Stimulated activated memory B cell treated with anti-CD40 and anti-IgM and Interleukin-4, amounts not matched to agents 10 μg/mL and 1 μg/mL and 100 μg/mL, for 72 hours (primary cell): ENCODE measurements around the gene OR51A2.
"Not testable (repeated sequence)": the region's sequence is repeated elsewhere in the genome, so short reads cannot be mapped to it uniquely, and the experiment has no call there.

Source experiments
- ATAC-seq: fragments of 150-1000 bp; cut with Tn5 transposase; 2 replicates; pipeline ENCODE4 v1.10.0; 2021
- H3K27ac Mint-ChIP-seq: one replicate; pipeline ENCODE4 v1.8.0; 2022; ENCODE audit warnings: mild to moderate bottlenecking, mixed read lengths
- H3K27me3 Mint-ChIP-seq: one replicate; pipeline ENCODE4 v1.8.0; 2022; ENCODE audit warnings: mixed read lengths
- H3K36me3 Mint-ChIP-seq: one replicate; pipeline ENCODE4 v1.8.0; 2022; ENCODE audit warnings: mixed read lengths
- H3K4me1 Mint-ChIP-seq: one replicate; pipeline ENCODE4 v1.8.0; 2022; ENCODE audit warnings: mixed read lengths
- H3K4me3 Mint-ChIP-seq: one replicate; pipeline ENCODE4 v1.8.0; 2022; ENCODE audit warnings: mild to moderate bottlenecking, moderate library complexity, mixed read lengths
- H3K9me3 Mint-ChIP-seq: one replicate; pipeline ENCODE4 v1.8.0; 2022; ENCODE audit warnings: mixed read lengths

Gene OR51A2, protein sequence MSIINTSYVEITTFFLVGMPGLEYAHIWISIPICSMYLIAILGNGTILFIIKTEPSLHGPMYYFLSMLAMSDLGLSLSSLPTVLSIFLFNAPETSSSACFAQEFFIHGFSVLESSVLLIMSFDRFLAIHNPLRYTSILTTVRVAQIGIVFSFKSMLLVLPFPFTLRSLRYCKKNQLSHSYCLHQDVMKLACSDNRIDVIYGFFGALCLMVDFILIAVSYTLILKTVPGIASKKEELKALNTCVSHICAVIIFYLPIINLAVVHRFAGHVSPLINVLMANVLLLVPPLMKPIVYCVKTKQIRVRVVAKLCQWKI

DNA sequence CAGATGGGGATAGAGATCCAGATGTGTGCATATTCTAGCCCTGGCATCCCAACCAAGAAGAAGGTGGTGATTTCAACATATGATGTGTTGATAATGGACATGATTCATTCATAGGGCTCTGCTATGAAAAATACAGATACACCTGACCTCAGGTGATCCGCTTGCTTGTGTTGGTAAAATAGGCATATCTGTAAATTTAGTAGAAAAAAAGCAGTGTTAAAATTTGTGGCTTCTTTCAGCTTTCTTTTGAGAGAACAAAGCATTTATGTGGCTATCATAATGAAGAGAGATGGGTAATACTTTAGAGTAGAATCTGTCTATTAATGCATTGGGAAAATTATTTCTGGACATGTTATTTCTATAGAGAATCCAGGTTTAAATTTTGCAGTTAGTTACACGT is at the start of gene OR51A2:
OR51A2 (minus strand) TSS at position 101 of the 400 bp plus-strand sequence; CDS start at position 101, 0 bp downstream.
- H3K36me3 Mint-ChIP-seq, H3K4me3 Mint-ChIP-seq, H3K9me3 Mint-ChIP-seq, ATAC-seq, H3K27me3 Mint-ChIP-seq, H3K4me1 Mint-ChIP-seq, H3K27ac Mint-ChIP-seq: not testable (repeated sequence)

DNA sequence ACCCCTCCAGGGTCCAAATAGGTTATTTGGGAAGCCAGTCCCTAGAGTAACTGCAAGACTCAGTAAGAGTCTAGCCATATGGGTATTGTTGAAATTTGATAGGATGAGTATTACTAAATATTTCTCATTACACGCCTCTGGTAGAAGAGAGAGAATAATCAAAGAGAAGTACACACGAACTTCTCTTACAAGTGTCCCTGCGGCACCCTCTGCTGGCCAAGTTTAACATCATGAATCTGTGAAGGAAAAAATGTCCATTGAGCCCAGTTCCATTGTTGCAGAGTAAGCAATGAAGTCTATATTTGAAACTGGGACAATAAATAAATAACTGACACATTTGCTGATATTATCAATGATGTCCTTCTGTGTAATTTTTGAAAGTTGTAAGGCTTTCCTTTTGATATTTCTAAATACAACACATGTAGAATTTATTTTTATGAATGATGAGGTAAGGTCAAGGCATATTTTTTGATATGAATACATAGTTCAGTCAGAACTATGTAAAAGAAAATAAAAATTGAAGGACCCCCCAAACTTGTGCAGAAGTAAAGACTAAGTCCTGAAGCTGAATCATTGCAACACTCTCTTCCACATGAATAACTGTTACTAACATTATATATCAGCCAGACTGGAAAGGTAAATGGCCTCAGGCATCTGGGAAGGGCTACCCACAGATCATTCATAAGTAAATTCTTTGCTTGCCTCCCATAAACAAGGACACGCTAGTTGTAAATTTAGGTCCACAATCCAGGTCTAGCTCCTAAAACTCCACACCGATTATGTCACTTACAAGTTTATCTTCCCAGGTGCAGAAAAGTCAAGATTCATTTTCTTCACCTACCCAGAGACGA is 49.1 kb upstream of the OR51A2 start:
- no peaks in the 10 kb centered on the region for H3K9me3 Mint-ChIP-seq
- no peak overlapping the region for H3K27ac Mint-ChIP-seq
- peaks cover 17% of the 10 kb centered on the region for H3K27me3 Mint-ChIP-seq
- no peak overlapping the region for H3K4me3 Mint-ChIP-seq
- H3K4me1 Mint-ChIP-seq: no peaks in the 10 kb centered on the region
- H3K36me3 Mint-ChIP-seq: no peaks in the 10 kb centered on the region
- ATAC-seq: no peak

DNA sequence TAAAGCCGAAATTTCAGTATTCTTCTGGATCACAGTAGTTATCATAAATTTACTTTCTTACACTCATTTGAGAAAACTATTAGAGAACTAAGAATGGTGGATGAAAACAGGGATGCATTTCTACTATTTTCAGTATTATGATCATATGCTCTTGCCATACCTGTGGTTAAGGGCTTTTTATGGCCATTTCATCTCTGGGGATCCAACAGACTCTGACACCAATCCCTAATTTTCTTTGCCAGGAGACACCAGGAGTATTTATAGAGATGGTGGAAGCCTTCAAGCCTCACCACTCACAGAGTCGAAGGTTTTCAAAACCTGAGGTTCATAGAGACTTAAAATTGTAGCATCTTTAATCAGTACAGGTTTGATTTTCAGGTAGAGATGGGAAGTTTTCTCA is 39.0 kb upstream of the OR51A2 start, which contains the start of gene OR51L1:
OR51L1 (plus strand) TSS at position 301 of the 400 bp plus-strand sequence. CDS start 4,132 bp downstream, outside the sequence.
- no peak within 1 kb of the TSS for H3K4me3 Mint-ChIP-seq
- no peaks in the 10 kb centered on the region for H3K27me3 Mint-ChIP-seq
- no peak within 1 kb of the TSS for H3K27ac Mint-ChIP-seq

DNA sequence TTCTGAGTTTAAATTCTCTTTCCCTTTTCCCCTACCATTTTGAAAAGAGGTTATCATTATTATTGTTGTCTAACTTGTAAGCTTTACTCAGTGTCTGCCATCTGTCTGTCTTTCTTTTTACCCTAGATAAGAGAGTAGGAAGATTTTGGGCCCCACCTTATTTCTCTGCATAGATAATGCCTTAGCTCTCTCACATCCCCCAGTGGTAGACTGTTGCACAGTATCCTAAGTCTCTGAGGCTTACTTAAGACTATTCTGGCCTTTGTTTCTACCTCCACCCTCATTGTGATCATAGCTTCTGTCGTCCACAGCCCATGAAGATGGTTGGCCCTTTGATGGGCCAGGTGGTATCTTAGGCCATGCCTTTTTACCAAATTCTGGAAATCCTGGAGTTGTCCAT is 35.5 kb upstream of the OR51A2 start:
- H3K27ac Mint-ChIP-seq: no peak overlapping the region
- no peaks in the 10 kb centered on the region for H3K4me1 Mint-ChIP-seq
- H3K9me3 Mint-ChIP-seq: no peaks in the 10 kb centered on the region
- no peak for ATAC-seq
- H3K4me3 Mint-ChIP-seq: no peak overlapping the region
- H3K36me3 Mint-ChIP-seq: no peaks in the 10 kb centered on the region
- H3K27me3 Mint-ChIP-seq: no peaks in the 10 kb centered on the region

More for the DNA sequence above, 39.0 kb upstream of the OR51A2 start, which contains the start of gene OR51L1:
- Mint-ChIP-seq H3K4me1 (no peaks in the 10 kb centered on the region), H3K9me3 (no peaks in the 10 kb centered on the region), H3K36me3 (no peaks in the 10 kb centered on the region)
- no peak for ATAC-seq

DNA sequence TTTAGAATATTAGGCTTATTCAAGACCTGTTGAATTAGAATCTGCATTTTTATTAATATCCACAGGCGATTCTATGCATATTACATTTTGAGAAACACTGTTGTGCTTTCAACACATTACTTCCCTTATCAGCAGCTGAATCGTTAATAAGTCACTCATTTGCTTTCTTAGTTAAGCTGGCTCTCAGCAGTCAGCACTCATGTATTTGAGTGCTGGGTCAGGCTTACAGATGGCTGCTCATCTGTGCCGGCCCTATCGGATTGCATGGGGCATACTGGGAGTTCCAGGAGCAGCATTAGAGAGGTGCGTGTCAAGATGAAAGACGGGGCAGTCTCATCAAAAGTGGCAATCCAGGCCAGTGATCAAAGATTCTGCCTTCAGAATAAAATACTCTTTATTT is 28.3 kb upstream of the OR51A2 start:
- no peaks in the 10 kb centered on the region for H3K27me3 Mint-ChIP-seq
- no peaks in the 10 kb centered on the region for H3K9me3 Mint-ChIP-seq
- H3K36me3 Mint-ChIP-seq: no peaks in the 10 kb centered on the region
- H3K4me1 Mint-ChIP-seq: no peaks in the 10 kb centered on the region
- ATAC-seq: no peak
- no peak overlapping the region for H3K4me3 Mint-ChIP-seq
- H3K27ac Mint-ChIP-seq: no peak overlapping the region

DNA sequence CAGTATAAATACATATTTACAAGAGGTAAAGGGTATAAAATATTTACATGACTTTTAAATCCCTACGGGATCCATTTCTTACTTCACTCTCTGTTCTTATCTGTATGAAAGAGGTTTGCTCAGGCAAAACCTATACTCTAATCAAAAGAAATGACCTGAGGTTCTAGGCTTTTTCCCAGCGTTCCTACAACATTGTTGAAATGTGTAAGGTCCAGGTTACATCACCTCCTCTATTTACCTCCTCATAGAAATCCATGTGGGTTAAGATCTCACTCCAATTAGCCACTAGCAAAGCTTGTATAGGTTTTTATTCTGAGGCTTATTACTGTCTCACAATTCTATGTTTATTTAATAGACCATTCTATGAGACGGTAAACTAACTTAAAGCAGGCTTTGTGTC is 27.2 kb upstream of the OR51A2 start:
- Mint-ChIP-seq H3K4me1 (no peaks in the 10 kb centered on the region), H3K27ac (no peak overlapping the region), H3K36me3 (no peaks in the 10 kb centered on the region), H3K27me3 (no peaks in the 10 kb centered on the region), H3K9me3 (peaks cover 5% of the 10 kb centered on the region), H3K4me3 (no peak overlapping the region)
- ATAC-seq: no peak

DNA sequence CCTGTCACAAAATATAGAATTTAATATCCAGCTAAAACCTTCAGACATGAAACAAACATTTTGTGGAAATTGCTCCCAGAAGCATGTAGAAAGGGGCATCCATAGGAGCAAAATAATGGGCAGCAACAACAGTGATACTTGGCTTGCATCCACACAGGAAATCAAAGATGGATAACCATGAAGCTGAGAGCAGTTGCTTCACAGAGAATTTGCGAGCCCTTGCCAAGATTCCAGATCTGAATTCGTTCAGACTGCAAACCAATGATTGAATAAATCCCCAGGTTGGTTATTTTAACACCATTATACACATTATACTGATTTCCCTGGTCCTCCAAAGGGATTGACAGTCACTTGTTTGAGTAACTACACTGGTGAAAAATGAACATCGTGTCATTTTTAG is 23.5 kb upstream of the OR51A2 start:
- Mint-ChIP-seq H3K36me3 (no peaks in the 10 kb centered on the region), H3K4me3 (no peak overlapping the region), H3K27ac (no peak overlapping the region), H3K9me3 (peaks cover 5% of the 10 kb centered on the region), H3K4me1 (no peaks in the 10 kb centered on the region), H3K27me3 (no peaks in the 10 kb centered on the region)
- no peak for ATAC-seq

DNA sequence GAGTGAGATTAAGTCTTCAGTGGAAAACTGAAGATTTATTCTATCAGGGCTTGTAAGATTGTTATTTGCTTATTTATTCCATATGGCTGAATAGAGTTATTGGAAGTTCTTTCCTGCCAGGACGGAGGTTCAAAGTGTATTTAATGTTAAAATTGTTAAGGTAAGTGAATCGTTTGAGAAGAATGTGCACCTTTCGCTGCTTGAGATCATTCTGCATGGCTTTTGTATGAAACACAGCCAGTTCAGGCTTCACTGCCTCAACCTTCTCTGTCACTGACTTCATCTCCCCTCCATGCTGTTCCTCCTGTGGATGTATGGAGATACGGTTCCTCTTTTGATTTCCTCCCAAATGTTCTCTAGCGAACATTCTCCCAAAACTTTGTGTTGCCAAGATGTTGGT is 19.9 kb upstream of the OR51A2 start:
- Mint-ChIP-seq H3K9me3 (peaks cover 5% of the 10 kb centered on the region), H3K27ac (no peak overlapping the region), H3K36me3 (no peaks in the 10 kb centered on the region), H3K4me1 (no peaks in the 10 kb centered on the region), H3K27me3 (no peaks in the 10 kb centered on the region), H3K4me3 (no peak overlapping the region)
- no peak for ATAC-seq

DNA sequence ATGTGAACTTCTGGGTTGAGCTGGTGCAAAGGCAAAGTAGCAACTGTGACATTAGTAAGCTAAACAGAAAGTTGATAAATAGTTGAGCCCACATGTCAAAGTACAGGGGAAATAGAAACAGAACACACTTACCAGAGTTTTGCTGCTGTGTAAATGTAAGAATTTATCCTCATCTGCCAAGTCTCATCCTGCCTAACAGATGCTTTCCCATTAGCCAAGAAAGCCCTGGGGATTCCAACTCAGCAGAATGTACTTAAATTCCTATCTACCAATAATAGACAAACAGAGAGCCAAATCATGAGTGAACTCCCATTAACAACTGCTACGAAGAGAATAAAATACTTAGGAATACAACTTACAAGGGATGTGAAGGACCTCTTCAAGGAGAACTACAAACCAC is 7.3 kb upstream of the OR51A2 start:
- ATAC-seq: no peak
- Mint-ChIP-seq H3K9me3 (peaks cover 6% of the 10 kb centered on the region), H3K4me3 (no peak overlapping the region), H3K27me3 (peaks cover 9% of the 10 kb centered on the region), H3K36me3 (no peaks in the 10 kb centered on the region), H3K27ac (no peak overlapping the region), H3K4me1 (no peaks in the 10 kb centered on the region)

DNA sequence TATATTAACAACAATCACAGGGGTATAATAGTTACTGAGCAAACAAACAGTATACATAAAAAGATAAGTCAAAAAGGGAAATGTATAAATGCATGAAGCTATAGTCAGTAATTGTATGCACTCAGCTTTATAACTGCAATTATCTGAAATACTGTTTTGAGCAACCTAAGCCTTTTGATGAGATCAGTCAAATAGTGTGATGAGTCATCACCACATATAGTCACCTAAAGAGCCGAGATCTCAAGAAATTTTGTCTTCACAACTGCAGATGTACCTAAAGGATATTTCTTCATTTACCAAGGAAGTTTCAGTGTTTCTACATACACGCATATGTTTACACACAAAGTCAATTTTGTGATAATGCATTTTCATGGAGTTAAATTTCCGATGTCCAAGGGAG is 5.4 kb upstream of the OR51A2 start:
- peaks cover 9% of the 10 kb centered on the region for H3K27me3 Mint-ChIP-seq
- no peaks in the 10 kb centered on the region for H3K36me3 Mint-ChIP-seq
- no peak overlapping the region for H3K4me3 Mint-ChIP-seq
- ATAC-seq: no peak
- no peaks in the 10 kb centered on the region for H3K4me1 Mint-ChIP-seq
- no peak overlapping the region for H3K27ac Mint-ChIP-seq
- H3K9me3 Mint-ChIP-seq: peaks cover 6% of the 10 kb centered on the region

DNA sequence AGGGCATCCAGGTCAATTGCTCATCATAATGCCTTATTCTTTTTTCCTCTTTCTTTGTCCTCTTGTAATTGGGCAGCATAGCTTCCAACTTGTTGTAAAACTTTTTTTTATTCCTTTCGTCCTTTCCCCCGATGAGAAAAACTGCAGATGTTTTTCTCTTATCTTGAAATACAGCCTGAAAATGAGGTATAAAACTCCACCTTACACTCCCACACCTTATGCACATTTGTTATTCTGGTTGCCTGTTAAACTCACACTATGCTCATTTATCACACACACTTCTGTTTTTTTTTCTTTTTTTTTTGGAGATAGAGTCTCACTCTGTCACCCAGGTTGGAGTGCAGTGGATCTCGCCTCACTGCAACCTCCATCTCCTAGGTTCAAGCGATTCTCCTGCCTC is 1.9 kb upstream of the OR51A2 start:
- peaks cover 9% of the 10 kb centered on the region for H3K27me3 Mint-ChIP-seq
- H3K36me3 Mint-ChIP-seq: no peaks in the 10 kb centered on the region
- no peak overlapping the region for H3K4me3 Mint-ChIP-seq
- ATAC-seq: no peak
- H3K27ac Mint-ChIP-seq: no peak overlapping the region
- no peaks in the 10 kb centered on the region for H3K4me1 Mint-ChIP-seq
- H3K9me3 Mint-ChIP-seq: peaks cover 3% of the 10 kb centered on the region

DNA sequence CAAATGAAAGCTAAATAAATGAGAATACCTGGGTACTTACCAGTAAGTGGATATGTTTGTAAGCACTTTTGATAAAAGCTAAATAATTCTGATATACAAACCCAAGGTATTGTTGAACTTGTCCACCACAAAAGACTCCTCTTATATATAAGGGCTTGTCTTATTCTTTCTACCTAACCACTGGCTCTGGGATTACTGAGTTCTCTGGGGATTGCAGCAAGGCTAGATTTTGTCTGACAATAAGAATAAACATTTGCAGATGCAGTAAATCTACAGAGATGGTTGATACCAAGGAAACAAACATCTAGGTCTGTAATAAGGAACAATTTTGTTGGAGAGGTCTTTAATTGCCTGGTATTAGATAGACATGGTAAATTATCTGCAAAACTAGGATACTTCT is 8.0 kb downstream of the OR51A2 start, which contains the start of gene OR51A4:
OR51A4 (minus strand) TSS at position 101 of the 400 bp plus-strand sequence. CDS start 505 bp downstream, outside the sequence.
- Mint-ChIP-seq H3K36me3 (no peaks in the 10 kb centered on the region), H3K4me1 (no peaks in the 10 kb centered on the region), H3K4me3 (no peak within 1 kb of the TSS), H3K9me3 (no peaks in the 10 kb centered on the region), H3K27ac (no peak within 1 kb of the TSS), H3K27me3 (no peaks in the 10 kb centered on the region)
- ATAC-seq: no peak

DNA sequence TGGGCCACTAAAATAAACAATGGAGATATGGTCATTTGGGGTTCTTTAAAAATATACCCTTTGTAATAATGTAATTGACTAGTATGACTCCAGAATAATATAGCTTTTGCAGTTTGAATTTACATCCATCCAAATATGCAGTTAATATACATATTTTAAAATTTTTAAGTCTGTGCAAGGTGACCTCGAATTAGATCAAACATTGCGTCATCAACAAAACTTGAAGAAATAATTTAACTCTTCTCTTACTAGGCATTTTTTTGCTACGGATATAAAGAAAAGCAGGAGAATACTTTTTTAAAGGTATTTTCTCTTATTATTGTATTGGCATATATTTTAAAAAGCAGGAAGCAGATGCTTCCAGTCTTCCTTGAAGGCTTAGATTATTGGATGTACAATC is 18.8 kb downstream of the OR51A2 start:
- no peaks in the 10 kb centered on the region for H3K27me3 Mint-ChIP-seq
- H3K4me1 Mint-ChIP-seq: no peaks in the 10 kb centered on the region
- ATAC-seq: no peak

DNA sequence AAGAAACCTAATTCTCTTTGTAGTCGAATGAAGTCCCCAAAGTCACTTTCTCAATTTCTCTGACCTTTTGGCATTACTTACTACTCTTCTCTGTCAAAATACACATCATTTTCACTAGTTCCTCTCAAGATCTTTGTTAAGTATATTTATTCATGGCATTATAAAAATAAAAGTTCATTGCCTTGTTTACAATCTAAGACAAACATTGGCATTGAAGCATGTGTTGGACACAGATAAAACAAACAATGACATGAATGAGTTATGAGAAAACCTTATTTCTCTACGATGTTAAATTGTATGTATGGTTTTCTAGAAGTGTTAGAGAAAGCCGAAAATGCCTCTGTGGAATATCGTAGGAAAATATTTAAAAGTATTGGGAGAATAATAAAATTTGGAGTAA is 22.8 kb downstream of the OR51A2 start:
- no peak overlapping the region for H3K4me3 Mint-ChIP-seq
- no peak overlapping the region for H3K27ac Mint-ChIP-seq
- no peaks in the 10 kb centered on the region for H3K27me3 Mint-ChIP-seq
- no peaks in the 10 kb centered on the region for H3K36me3 Mint-ChIP-seq
- no peaks in the 10 kb centered on the region for H3K4me1 Mint-ChIP-seq
- H3K9me3 Mint-ChIP-seq: no peaks in the 10 kb centered on the region
- ATAC-seq: no peak

More for the DNA sequence above, 18.8 kb downstream of the OR51A2 start:
- no peaks in the 10 kb centered on the region for H3K9me3 Mint-ChIP-seq
- no peak overlapping the region for H3K27ac Mint-ChIP-seq
- H3K4me3 Mint-ChIP-seq: no peak overlapping the region
- H3K36me3 Mint-ChIP-seq: no peaks in the 10 kb centered on the region

DNA sequence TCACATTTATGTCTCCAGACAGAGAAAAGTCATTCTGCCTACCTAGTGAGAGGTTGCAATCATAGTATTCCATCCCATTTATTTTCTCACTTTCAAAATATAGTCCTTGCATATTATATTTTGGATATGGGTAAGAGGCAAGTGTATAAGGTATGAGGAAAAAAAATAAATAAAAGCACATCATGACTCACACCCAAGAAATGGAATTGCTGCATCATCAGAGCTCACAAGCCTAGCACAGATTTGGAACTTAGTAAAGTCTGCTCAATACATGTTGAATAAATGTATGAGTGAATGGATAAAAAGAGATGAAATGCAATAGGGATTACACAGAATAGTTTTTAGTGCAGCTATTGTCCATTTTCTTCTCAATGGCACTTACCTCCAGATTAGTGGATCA is 28.9 kb downstream of the OR51A2 start:
- no peaks in the 10 kb centered on the region for H3K36me3 Mint-ChIP-seq
- no peak for ATAC-seq
- no peaks in the 10 kb centered on the region for H3K9me3 Mint-ChIP-seq
- no peaks in the 10 kb centered on the region for H3K4me1 Mint-ChIP-seq
- no peak overlapping the region for H3K4me3 Mint-ChIP-seq
- no peak overlapping the region for H3K27ac Mint-ChIP-seq
- no peaks in the 10 kb centered on the region for H3K27me3 Mint-ChIP-seq

DNA sequence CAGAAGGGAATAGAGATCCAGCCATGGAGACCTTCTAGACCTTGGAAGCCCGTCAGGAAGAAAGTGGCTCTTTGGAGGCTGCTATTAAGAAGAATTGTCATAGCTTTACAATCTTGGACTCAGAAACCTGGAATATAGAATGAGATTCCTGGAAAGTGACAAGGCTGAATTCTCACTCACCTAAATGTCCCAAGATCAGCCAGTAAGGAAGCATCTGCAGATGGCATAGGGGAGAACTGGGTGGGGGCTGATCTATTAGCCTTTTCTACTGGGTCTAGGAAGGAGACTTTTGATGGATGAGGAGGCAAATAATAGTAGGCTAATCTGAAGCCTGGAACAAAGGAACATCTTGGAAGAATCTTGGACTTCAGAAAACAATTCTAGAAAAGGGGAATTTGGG is 31.3 kb downstream of the OR51A2 start, which contains the start of gene OR51G1:
OR51G1 (minus strand) TSS at position 101 of the 400 bp plus-strand sequence; CDS start at position 101, 0 bp downstream.
- Mint-ChIP-seq H3K4me3 (no peak within 1 kb of the TSS), H3K36me3 (no peaks in the 10 kb centered on the region), H3K9me3 (no peaks in the 10 kb centered on the region), H3K27ac (no peak within 1 kb of the TSS), H3K27me3 (no peaks in the 10 kb centered on the region), H3K4me1 (no peaks in the 10 kb centered on the region)
- ATAC-seq: no peak
